Measurements from ENCODE around the gene TUG1. TPM values are rescaled to one million over a fixed set of nuclear protein-coding genes. Genes with fewer than 3 reads are reported as not detected.

TUG1 gene
- 73.4 TPM for polyA plus RNA-seq (2013, experiment 1 of 2)
- polyA plus RNA-seq (2013, experiment 2 of 2) = 71.8 TPM

DNA sequence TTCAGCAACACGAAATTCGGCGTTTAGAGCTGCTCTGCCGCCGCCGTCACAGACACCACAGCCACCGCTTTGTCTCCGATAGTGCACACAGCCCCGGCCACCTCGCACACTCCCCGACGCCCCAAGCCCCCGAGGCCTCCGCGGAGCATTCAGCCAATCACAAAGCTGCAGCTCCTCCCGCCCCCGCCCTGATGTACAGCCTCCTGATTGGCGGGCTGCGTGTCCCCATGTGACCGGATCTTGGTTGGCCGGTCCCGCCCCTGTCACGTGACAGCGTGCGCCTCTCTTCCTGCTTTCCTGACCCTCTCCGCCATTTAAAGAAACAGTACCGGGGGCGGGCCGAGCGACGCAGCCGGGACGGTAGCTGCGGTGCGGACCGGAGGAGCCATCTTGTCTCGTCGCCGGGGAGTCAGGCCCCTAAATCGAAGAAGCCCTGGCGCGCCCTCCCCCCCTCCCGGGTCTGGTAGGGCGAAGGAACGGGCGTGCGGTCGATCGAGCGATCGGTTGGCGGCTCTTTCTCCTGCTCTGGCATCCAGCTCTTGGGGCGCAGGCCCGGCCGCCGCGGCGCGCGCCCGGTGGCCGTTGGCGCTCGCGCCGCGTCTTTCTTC, at the start of gene TUG1:
TSS of gene TUG1 (plus strand) at position 342 of the 608 bp plus-strand sequence.
- Histone ChIP-seq H3K4me3 (ENCODE audit: insufficient read depth in 1 of 2, low read depth in 1 of 2, low read length in 2 of 2) (peak within 1 kb of the TSS; percentile 85), H3K36me3 (ENCODE audit: control insufficient read depth in 1 of 2, insufficient read depth in 2 of 2, low read depth in 1 of 2, low read length in 2 of 2) (peaks cover 8 to 46% of the 10 kb centered on the region in 2 experiments), H2BK5ac (ENCODE audit: low read depth, low read length, poor library complexity, severe bottlenecking) (peak within 1 kb of the TSS; percentile 88), H3K4me1 (ENCODE audit: control insufficient read depth, insufficient read depth, low read depth, low read length) (peaks cover 5% of the 10 kb centered on the region), H2AFZ (ENCODE audit: low read depth, low read length) (peak within 1 kb of the TSS; percentile 72), H2BK12ac (ENCODE audit: low read length in 2 of 2) (peak within 1 kb of the TSS; percentile 71 to 78), H3K4me2 (ENCODE audit: low read length, poor library complexity, severe bottlenecking) (peak within 1 kb of the TSS; percentile 93), H2BK120ac (ENCODE audit: low read depth, low read length) (peak within 1 kb of the TSS; percentile 92), H3K4ac (ENCODE audit: low read depth in 1 of 2, low read length in 2 of 2) (peak within 1 kb of the TSS; percentile 67 to 97), H3K27ac (ENCODE audit: low read length, poor library complexity, severe bottlenecking) (peak within 1 kb of the TSS; percentile 94), H4K8ac (ENCODE audit: low read length) (peak within 1 kb of the TSS; percentile 96), H3K9ac (ENCODE audit: low read length) (peak within 1 kb of the TSS; percentile 93), H2BK15ac (ENCODE audit: low read depth, poor library complexity, severe bottlenecking) (peak within 1 kb of the TSS; percentile 93), H2AK5ac (ENCODE audit: low read length, severe bottlenecking) (peak within 1 kb of the TSS; percentile 90), H3K23ac (ENCODE audit: low read length in 2 of 2) (peak within 1 kb of the TSS in 1 of 2 experiments; percentile 96), H4K91ac (ENCODE audit: low read length) (peak within 1 kb of the TSS; percentile 89), H3K79me1 (replicated peaks; ENCODE audit: low read length, poor library complexity, severe bottlenecking) (peaks cover 6% of the 10 kb centered on the region), H3K18ac (ENCODE audit: low read depth in 1 of 2, low read length in 2 of 2) (peak within 1 kb of the TSS; percentile 98 to 99), H3K14ac (ENCODE audit: low read length in 2 of 2) (peak within 1 kb of the TSS; percentile 36 to 87), H3K9me3 (ENCODE audit: control insufficient read depth, low read length) (peaks cover 16% of the 10 kb centered on the region), H3K27me3 (ENCODE audit: control insufficient read depth in 1 of 2, insufficient read depth in 1 of 2, low read length in 2 of 2) (no peaks in the 10 kb centered on the region)
- DNase-seq = peak; percentile 99
- WGBS = 0% methylated on average over 48 of the region's 67 CpGs

DNA sequence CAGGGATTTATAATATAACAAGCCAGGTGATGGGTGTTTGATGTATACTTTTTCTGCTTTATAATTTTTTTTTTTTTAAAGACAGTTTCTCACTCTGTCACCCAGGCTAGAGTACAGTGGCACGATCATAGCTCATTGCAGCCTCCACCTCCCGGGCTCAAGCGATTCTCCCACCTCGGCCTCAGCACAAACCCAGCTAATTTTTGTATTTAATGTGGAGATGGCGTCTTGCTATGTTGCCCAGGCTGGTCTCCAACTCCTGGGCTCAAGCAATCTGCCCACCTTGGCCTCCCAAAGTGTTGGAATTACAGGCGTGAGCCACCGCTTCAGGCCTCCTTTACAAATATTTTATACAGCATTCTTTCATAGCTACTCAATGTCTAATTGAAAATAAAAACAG, 49.1 kb upstream of the TUG1 start:
- Histone ChIP-seq H3K9me3 (ENCODE audit: control insufficient read depth, low read length) (peaks cover 7% of the 10 kb centered on the region), H4K8ac (ENCODE audit: low read length) (no peak overlapping the region), H3K4me2 (ENCODE audit: low read length, poor library complexity, severe bottlenecking) (no peak overlapping the region), H3K27ac (ENCODE audit: low read length, poor library complexity, severe bottlenecking) (no peak overlapping the region), H2BK120ac (ENCODE audit: low read depth, low read length) (no peak overlapping the region), H4K91ac (ENCODE audit: low read length) (no peak overlapping the region), H3K4me3 (ENCODE audit: insufficient read depth in 1 of 2, low read depth in 1 of 2, low read length in 2 of 2) (no peak overlapping the region), H3K79me1 (replicated peaks; ENCODE audit: low read length, poor library complexity, severe bottlenecking) (no peaks in the 10 kb centered on the region), H3K4me1 (ENCODE audit: control insufficient read depth, insufficient read depth, low read depth, low read length) (no peaks in the 10 kb centered on the region), H3K27me3 (ENCODE audit: control insufficient read depth in 1 of 2, insufficient read depth in 1 of 2, low read length in 2 of 2) (no peaks in the 10 kb centered on the region), H3K14ac (ENCODE audit: low read length in 2 of 2) (no peak overlapping the region), H2BK15ac (ENCODE audit: low read depth, poor library complexity, severe bottlenecking) (no peak overlapping the region), H2BK5ac (ENCODE audit: low read depth, low read length, poor library complexity, severe bottlenecking) (no peak overlapping the region), H3K4ac (ENCODE audit: low read depth in 1 of 2, low read length in 2 of 2) (no peak overlapping the region), H2AFZ (ENCODE audit: low read depth, low read length) (no peak overlapping the region), H3K36me3 (ENCODE audit: control insufficient read depth in 1 of 2, insufficient read depth in 2 of 2, low read depth in 1 of 2, low read length in 2 of 2) (peaks cover 11 to 16% of the 10 kb centered on the region in 2 experiments), H2AK5ac (ENCODE audit: low read length, severe bottlenecking) (no peak overlapping the region), H2BK12ac (ENCODE audit: low read length in 2 of 2) (no peak overlapping the region), H3K9ac (ENCODE audit: low read length) (no peak overlapping the region), H3K18ac (ENCODE audit: low read depth in 1 of 2, low read length in 2 of 2) (no peak overlapping the region), H3K23ac (ENCODE audit: low read length in 2 of 2) (no peak overlapping the region)
- WGBS = 77% methylated on average over 5 of the region's 7 CpGs
- DNase-seq = no peak

GRCh38 chr22:30920407-30920806, 48.7 kb upstream of the TUG1 start:
- H3K4me3 ChIP-seq (ENCODE audit: insufficient read depth in 1 of 2, low read depth in 1 of 2, low read length in 2 of 2) = peak overlapping the region in 1 of 2 experiments; percentile 47
- WGBS = 3% methylated on average over 4 of the region's 9 CpGs
- H2AK5ac ChIP-seq (ENCODE audit: low read length, severe bottlenecking) = no peak overlapping the region

GRCh38 chr22:30921108-30921507, 48.0 kb upstream of the TUG1 start:
- no peaks in the 10 kb centered on the region for H3K4me1 ChIP-seq (ENCODE audit: control insufficient read depth, insufficient read depth, low read depth, low read length)
- H3K4me3 ChIP-seq (ENCODE audit: insufficient read depth in 1 of 2, low read depth in 1 of 2, low read length in 2 of 2) = peak overlapping the region in 1 of 2 experiments; percentile 68
- H3K79me1 ChIP-seq (replicated peaks; ENCODE audit: low read length, poor library complexity, severe bottlenecking) = no peaks in the 10 kb centered on the region

More at GRCh38 chr22:30920407-30920806, 48.7 kb upstream of the TUG1 start:
- no peak overlapping the region for H3K18ac ChIP-seq (ENCODE audit: low read depth in 1 of 2, low read length in 2 of 2)
- no peak overlapping the region for H2BK5ac ChIP-seq (ENCODE audit: low read depth, low read length, poor library complexity, severe bottlenecking)
- no peak overlapping the region for H3K4ac ChIP-seq (ENCODE audit: low read depth in 1 of 2, low read length in 2 of 2)
- H4K91ac ChIP-seq (ENCODE audit: low read length) = no peak overlapping the region
- H3K27me3 ChIP-seq (ENCODE audit: control insufficient read depth in 1 of 2, insufficient read depth in 1 of 2, low read length in 2 of 2) = no peaks in the 10 kb centered on the region
- H3K4me2 ChIP-seq (ENCODE audit: low read length, poor library complexity, severe bottlenecking) = no peak overlapping the region
- no peak overlapping the region for H4K8ac ChIP-seq (ENCODE audit: low read length)
- no peaks in the 10 kb centered on the region for H3K79me1 ChIP-seq (replicated peaks; ENCODE audit: low read length, poor library complexity, severe bottlenecking)
- H3K27ac ChIP-seq (ENCODE audit: low read length, poor library complexity, severe bottlenecking) = no peak overlapping the region
- H3K4me1 ChIP-seq (ENCODE audit: control insufficient read depth, insufficient read depth, low read depth, low read length) = no peaks in the 10 kb centered on the region
- H3K9me3 ChIP-seq (ENCODE audit: control insufficient read depth, low read length) = peaks cover 6% of the 10 kb centered on the region
- DNase-seq = peak; percentile 55
- H2AFZ ChIP-seq (ENCODE audit: low read depth, low read length) = no peak overlapping the region
- H3K9ac ChIP-seq (ENCODE audit: low read length) = peak overlapping the region; percentile 70
- H3K14ac ChIP-seq (ENCODE audit: low read length in 2 of 2) = no peak overlapping the region
- H2BK12ac ChIP-seq (ENCODE audit: low read length in 2 of 2) = no peak overlapping the region
- H3K36me3 ChIP-seq (ENCODE audit: control insufficient read depth in 1 of 2, insufficient read depth in 2 of 2, low read depth in 1 of 2, low read length in 2 of 2) = peaks cover 15 to 19% of the 10 kb centered on the region in 2 experiments
- no peak overlapping the region for H2BK120ac ChIP-seq (ENCODE audit: low read depth, low read length)
- no peak overlapping the region for H3K23ac ChIP-seq (ENCODE audit: low read length in 2 of 2)
- no peak overlapping the region for H2BK15ac ChIP-seq (ENCODE audit: low read depth, poor library complexity, severe bottlenecking)

More at GRCh38 chr22:30921108-30921507, 48.0 kb upstream of the TUG1 start:
- Histone ChIP-seq H2BK5ac (ENCODE audit: low read depth, low read length, poor library complexity, severe bottlenecking) (no peak overlapping the region), H3K27me3 (ENCODE audit: control insufficient read depth in 1 of 2, insufficient read depth in 1 of 2, low read length in 2 of 2) (no peaks in the 10 kb centered on the region), H3K14ac (ENCODE audit: low read length in 2 of 2) (no peak overlapping the region), H3K4ac (ENCODE audit: low read depth in 1 of 2, low read length in 2 of 2) (no peak overlapping the region), H3K18ac (ENCODE audit: low read depth in 1 of 2, low read length in 2 of 2) (no peak overlapping the region), H3K27ac (ENCODE audit: low read length, poor library complexity, severe bottlenecking) (no peak overlapping the region), H2AK5ac (ENCODE audit: low read length, severe bottlenecking) (no peak overlapping the region), H3K9me3 (ENCODE audit: control insufficient read depth, low read length) (no peaks in the 10 kb centered on the region), H3K9ac (ENCODE audit: low read length) (peak overlapping the region; percentile 70), H2AFZ (ENCODE audit: low read depth, low read length) (no peak overlapping the region), H4K91ac (ENCODE audit: low read length) (no peak overlapping the region), H2BK12ac (ENCODE audit: low read length in 2 of 2) (no peak overlapping the region), H3K36me3 (ENCODE audit: control insufficient read depth in 1 of 2, insufficient read depth in 2 of 2, low read depth in 1 of 2, low read length in 2 of 2) (peaks cover 22 to 26% of the 10 kb centered on the region in 2 experiments), H3K23ac (ENCODE audit: low read length in 2 of 2) (no peak overlapping the region), H2BK15ac (ENCODE audit: low read depth, poor library complexity, severe bottlenecking) (no peak overlapping the region), H3K4me2 (ENCODE audit: low read length, poor library complexity, severe bottlenecking) (no peak overlapping the region), H4K8ac (ENCODE audit: low read length) (no peak overlapping the region), H2BK120ac (ENCODE audit: low read depth, low read length) (no peak overlapping the region)
- WGBS = 100% methylated on average over 1 of the region's 6 CpGs
- no peak for DNase-seq
